MM.1S (cell line): ENCODE data around the gene SLC4A4.

ENCODE experiments used
- CTCF ChIP-seq: fragments of 300-600 bp; sonication (generic); IDR thresholded peaks from 2 replicates; pipeline ENCODE4 v1.5.1; 2016; ENCODE audit warnings: antibody characterized with exemption, low read length, mixed read lengths
- EZH2phosphoT487 ChIP-seq: fragments of 300-600 bp; sonication (generic); IDR thresholded peaks from 2 replicates; pipeline ENCODE4 v1.6.1; 2018; ENCODE audit warnings: antibody characterized with exemption, low read length

GRCh38 chr4:71303287-71303686 lies 35.5 kb upstream of the SLC4A4 start:
- TF ChIP-seq EZH2phosphoT487, result no peak
- no peak for TF ChIP-seq CTCF
